ENCODE results near the gene LARP6. TPM values are rescaled to one million over a fixed set of nuclear protein-coding genes. Genes with fewer than 3 reads are reported as not detected.
A peak's percentile ranks its signal among the peaks of the same experiment; 100 is the strongest.
"Not testable (repeated sequence)": the region's sequence is repeated elsewhere in the genome, so short reads cannot be mapped to it uniquely, and the experiment has no call there.

The LARP6 gene
- total RNA-seq, 4 donors from 2014 or later = 21.2 to 36.3 (median 32.7) TPM

GRCh38 chr15:70806992-70807712 is 46.8 kb downstream of the LARP6 start:
- no peak for DNase-seq (ENCODE audit: extremely low spot score)
- Histone ChIP-seq H3K4me3 (no peak overlapping the region), H3K27me3 (no peaks in the 10 kb centered on the region), H3K27ac (replicated peaks in 1 of 4) (no peak overlapping the region), H3K9me3 (no peaks in the 10 kb centered on the region), H3K4me1 (peaks cover 0 to 9% (median 5%) of the 10 kb centered on the region in 4 donors), H3K36me3 (no peaks in the 10 kb centered on the region)
- intact Hi-C loops (cut with DNase I) = no loop called here
- WGBS = 83% methylated on average over 8 of the region's 9 CpGs
- TF ChIP-seq POLR2AphosphoS5 (IDR thresholded peaks at IDR 0.05) (no peak), EP300 (IDR thresholded peaks at IDR 0.05) (no peak), CTCF (IDR thresholded peaks at IDR 0.05) (no peak), POLR2A (IDR thresholded peaks at IDR 0.05; ENCODE audit: low read depth) (no peak)

- intact Hi-C loops (cut with DNase I); H3K27me3 ChIP-seq; H3K36me3 ChIP-seq; H3K9me3 ChIP-seq; H3K27ac ChIP-seq (replicated peaks in 1 of 4); H3K4me3 ChIP-seq; DNase-seq (ENCODE audit: extremely low spot score): not testable (repeated sequence)
- H3K4me1 ChIP-seq = peaks cover 18 to 25% (median 21%) of the 10 kb centered on the region in 4 donors
- 98% methylated on average over 7 of the region's 9 CpGs for WGBS
These were observed 49.6 kb downstream of the LARP6 start for GRCh38 chr15:70804388-70804787.

GRCh38 chr15:70802629-70803028 is 51.3 kb downstream of the LARP6 start:
- intact Hi-C loops (cut with DNase I) = no loop called here
- no peak overlapping the region for H3K4me3 ChIP-seq
- no peaks in the 10 kb centered on the region for H3K27me3 ChIP-seq
- H3K27ac ChIP-seq (replicated peaks in 1 of 4) = no peak overlapping the region
- H3K4me1 ChIP-seq = peaks cover 19 to 26% (median 22%) of the 10 kb centered on the region in 4 donors
- H3K36me3 ChIP-seq = no peaks in the 10 kb centered on the region
- no peaks in the 10 kb centered on the region for H3K9me3 ChIP-seq
- DNase-seq (ENCODE audit: extremely low spot score) = no peak
- WGBS = 88% methylated on average over 4 of the region's 4 CpGs
- TF ChIP-seq EP300 (IDR thresholded peaks at IDR 0.05) (no peak), POLR2AphosphoS5 (IDR thresholded peaks at IDR 0.05) (no peak), POLR2A (IDR thresholded peaks at IDR 0.05; ENCODE audit: low read depth) (no peak), CTCF (IDR thresholded peaks at IDR 0.05) (no peak)

GRCh38 chr15:70801109-70801508 is 52.8 kb downstream of the LARP6 start:
- H3K4me3 ChIP-seq = no peak overlapping the region
- DNase-seq (ENCODE audit: extremely low spot score) = no peak
- TF ChIP-seq EP300 (IDR thresholded peaks at IDR 0.05) (no peak), CTCF (IDR thresholded peaks at IDR 0.05) (no peak), POLR2A (IDR thresholded peaks at IDR 0.05; ENCODE audit: low read depth) (no peak)
- H3K36me3 ChIP-seq = no peaks in the 10 kb centered on the region
- H3K27me3 ChIP-seq = no peaks in the 10 kb centered on the region
- 98% methylated on average over 5 of the region's 5 CpGs for WGBS
- H3K27ac ChIP-seq (replicated peaks in 1 of 4) = peak overlapping the region in 2 of 4 donors; percentile 61 to 65
- H3K9me3 ChIP-seq = no peaks in the 10 kb centered on the region
- intact Hi-C loops (cut with DNase I) = no loop called here
- H3K4me1 ChIP-seq = peaks cover 19 to 24% (median 21%) of the 10 kb centered on the region in 4 donors

- no peak for TF ChIP-seq POLR2A (IDR thresholded peaks at IDR 0.05; ENCODE audit: low read depth)
- TF ChIP-seq POLR2AphosphoS5 (IDR thresholded peaks at IDR 0.05) = no peak
- TF ChIP-seq CTCF (IDR thresholded peaks at IDR 0.05) = no peak
- TF ChIP-seq EP300 (IDR thresholded peaks at IDR 0.05) = no peak
- 80% methylated on average over 9 of the region's 9 CpGs for WGBS
- no peak for DNase-seq (ENCODE audit: extremely low spot score)
These were observed 54.1 kb downstream of the LARP6 start for GRCh38 chr15:70799667-70800450.

More at GRCh38 chr15:70799667-70800450, 54.1 kb downstream of the LARP6 start:
- Histone ChIP-seq H3K27me3 (no peaks in the 10 kb centered on the region), H3K4me3 (no peak overlapping the region), H3K4me1 (peaks cover 19 to 24% (median 21%) of the 10 kb centered on the region in 4 donors), H3K9me3 (no peaks in the 10 kb centered on the region), H3K27ac (replicated peaks in 1 of 4) (peak overlapping the region; percentile 52 to 65 (median 56)), H3K36me3 (no peaks in the 10 kb centered on the region)
- intact Hi-C loops (cut with DNase I) = no loop called here

All from esophagus muscularis mucosa (tissue), 4 donors.